Iris pigment epithelial cell (primary cell): ENCODE data around the gene P3H2.
"Not testable (repeated sequence)": the region's sequence is repeated elsewhere in the genome, so short reads cannot be mapped to it uniquely, and the experiment has no call there.

ENCODE experiments used
- DNase-seq: peaks from one replicate; pipeline ENCODE4 v3.0.0-alpha.2; 2011; ENCODE audit warnings: low read depth

P3H2 gene

GRCh38 chr3:190120269-190121060, at the start of gene P3H2:
Gene P3H2, minus strand, starts transcription at chr3:190120897. Its CDS starts 166 bp downstream, at chr3:190120731.
- peak; percentile 96 for DNase-seq

GRCh38 chr3:190169877-190170276, 49.2 kb upstream of the P3H2 start:
- no peak for DNase-seq

GRCh38 chr3:190169243-190169642, 48.5 kb upstream of the P3H2 start:
- DNase-seq, result peak; percentile 30

- DNase-seq, result no peak
Measured at GRCh38 chr3:190167936-190168680, 47.4 kb upstream of the P3H2 start.

GRCh38 chr3:190166948-190167347, 46.3 kb upstream of the P3H2 start:
- DNase-seq, result no peak

- no peak for DNase-seq
Measured at GRCh38 chr3:190165253-190165652, 44.6 kb upstream of the P3H2 start.

GRCh38 chr3:190162013-190162412, 41.3 kb upstream of the P3H2 start:
- not testable (repeated sequence) for DNase-seq

GRCh38 chr3:190159902-190160435, 39.3 kb upstream of the P3H2 start:
- no peak for DNase-seq

- DNase-seq, result no peak
Measured at GRCh38 chr3:190158261-190158660, 37.6 kb upstream of the P3H2 start.

- no peak for DNase-seq
Measured at GRCh38 chr3:190155752-190156151, 35.1 kb upstream of the P3H2 start.

GRCh38 chr3:190150681-190151080, 30.0 kb upstream of the P3H2 start:
- no peak for DNase-seq

- DNase-seq, result not testable (repeated sequence)
Measured at GRCh38 chr3:190149830-190150619, 29.3 kb upstream of the P3H2 start.

GRCh38 chr3:190144793-190145192, 24.1 kb upstream of the P3H2 start:
- DNase-seq, result not testable (repeated sequence)

- no peak for DNase-seq
Measured at GRCh38 chr3:190142041-190142440, 21.3 kb upstream of the P3H2 start.

GRCh38 chr3:190139365-190139764, 18.7 kb upstream of the P3H2 start:
- no peak for DNase-seq

- no peak for DNase-seq
Measured at GRCh38 chr3:190132371-190132770, 11.7 kb upstream of the P3H2 start.

GRCh38 chr3:190131329-190131728, 10.6 kb upstream of the P3H2 start:
- DNase-seq, result peak; percentile 91

- DNase-seq, result no peak
Measured at GRCh38 chr3:190130696-190131095, 10.0 kb upstream of the P3H2 start.

GRCh38 chr3:190130037-190130436, 9.3 kb upstream of the P3H2 start:
- DNase-seq, result no peak

GRCh38 chr3:190127797-190128196, 7.1 kb upstream of the P3H2 start:
- no peak for DNase-seq

GRCh38 chr3:190127195-190127594, 6.5 kb upstream of the P3H2 start:
- no peak for DNase-seq

- DNase-seq, result no peak
Measured at GRCh38 chr3:190125436-190126068, 4.9 kb upstream of the P3H2 start.
